ENCODE results near the gene PLTP.
"Not testable (repeated sequence)": the region's sequence is repeated elsewhere in the genome, so short reads cannot be mapped to it uniquely, and the experiment has no call there.

Gene PLTP

DNA sequence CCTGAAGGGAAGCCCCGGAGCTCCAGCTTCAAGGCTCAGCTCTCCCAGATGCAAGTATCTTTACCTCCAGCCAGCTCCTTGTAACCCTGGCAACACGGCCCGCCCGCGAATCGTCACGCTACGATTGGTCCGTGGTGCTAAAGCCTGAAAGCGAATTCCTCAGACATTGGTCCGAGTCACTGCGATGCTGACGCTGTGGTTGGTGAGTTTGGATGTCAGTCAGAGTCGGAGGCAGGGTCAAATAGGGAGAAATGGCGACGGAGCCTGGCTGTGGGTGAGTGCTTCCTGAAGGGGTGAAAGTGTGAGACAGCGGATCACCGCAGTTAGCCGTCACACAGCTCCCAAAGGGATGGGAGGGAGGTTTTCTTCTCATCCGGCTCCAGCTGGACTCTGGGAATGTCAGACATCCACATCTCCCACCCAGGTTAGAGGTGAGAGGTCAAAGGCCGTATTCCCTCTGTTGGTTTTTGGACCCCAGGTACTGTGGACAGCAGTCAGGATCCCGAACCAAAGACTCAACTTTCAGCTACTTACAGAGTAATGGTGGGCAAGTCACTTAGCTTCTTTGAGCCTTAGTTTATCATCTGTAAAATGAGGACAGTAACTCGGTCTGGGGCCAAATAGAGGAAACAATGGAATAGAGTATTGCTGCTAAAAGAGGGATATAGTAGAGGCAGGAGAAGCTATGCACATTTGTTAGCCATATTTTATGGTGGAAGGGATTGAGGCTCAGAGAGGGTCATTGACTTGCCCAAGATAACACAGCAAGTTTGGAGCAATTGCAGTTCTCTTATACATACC is 30.8 kb downstream of the PLTP start, which contains the start of gene ZSWIM1:
Gene ZSWIM1, plus strand, starts transcription at position 240 of the 801 bp plus-strand sequence. CDS start 1,366 bp downstream, outside the sequence.
- DNase-seq (ENCODE audit: extremely low read depth, low read depth): peak; percentile 99
- H3K4me3 ChIP-seq (replicated peaks; ENCODE audit: low read depth, low read length): peak within 1 kb of the TSS; percentile 98
- TF ChIP-seq, protein P1, sequence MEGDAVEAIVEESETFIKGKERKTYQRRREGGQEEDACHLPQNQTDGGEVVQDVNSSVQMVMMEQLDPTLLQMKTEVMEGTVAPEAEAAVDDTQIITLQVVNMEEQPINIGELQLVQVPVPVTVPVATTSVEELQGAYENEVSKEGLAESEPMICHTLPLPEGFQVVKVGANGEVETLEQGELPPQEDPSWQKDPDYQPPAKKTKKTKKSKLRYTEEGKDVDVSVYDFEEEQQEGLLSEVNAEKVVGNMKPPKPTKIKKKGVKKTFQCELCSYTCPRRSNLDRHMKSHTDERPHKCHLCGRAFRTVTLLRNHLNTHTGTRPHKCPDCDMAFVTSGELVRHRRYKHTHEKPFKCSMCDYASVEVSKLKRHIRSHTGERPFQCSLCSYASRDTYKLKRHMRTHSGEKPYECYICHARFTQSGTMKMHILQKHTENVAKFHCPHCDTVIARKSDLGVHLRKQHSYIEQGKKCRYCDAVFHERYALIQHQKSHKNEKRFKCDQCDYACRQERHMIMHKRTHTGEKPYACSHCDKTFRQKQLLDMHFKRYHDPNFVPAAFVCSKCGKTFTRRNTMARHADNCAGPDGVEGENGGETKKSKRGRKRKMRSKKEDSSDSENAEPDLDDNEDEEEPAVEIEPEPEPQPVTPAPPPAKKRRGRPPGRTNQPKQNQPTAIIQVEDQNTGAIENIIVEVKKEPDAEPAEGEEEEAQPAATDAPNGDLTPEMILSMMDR (IDR thresholded peaks at IDR 0.05; ENCODE audit: low read depth, low read length, missing control alignments): no peak

DNA sequence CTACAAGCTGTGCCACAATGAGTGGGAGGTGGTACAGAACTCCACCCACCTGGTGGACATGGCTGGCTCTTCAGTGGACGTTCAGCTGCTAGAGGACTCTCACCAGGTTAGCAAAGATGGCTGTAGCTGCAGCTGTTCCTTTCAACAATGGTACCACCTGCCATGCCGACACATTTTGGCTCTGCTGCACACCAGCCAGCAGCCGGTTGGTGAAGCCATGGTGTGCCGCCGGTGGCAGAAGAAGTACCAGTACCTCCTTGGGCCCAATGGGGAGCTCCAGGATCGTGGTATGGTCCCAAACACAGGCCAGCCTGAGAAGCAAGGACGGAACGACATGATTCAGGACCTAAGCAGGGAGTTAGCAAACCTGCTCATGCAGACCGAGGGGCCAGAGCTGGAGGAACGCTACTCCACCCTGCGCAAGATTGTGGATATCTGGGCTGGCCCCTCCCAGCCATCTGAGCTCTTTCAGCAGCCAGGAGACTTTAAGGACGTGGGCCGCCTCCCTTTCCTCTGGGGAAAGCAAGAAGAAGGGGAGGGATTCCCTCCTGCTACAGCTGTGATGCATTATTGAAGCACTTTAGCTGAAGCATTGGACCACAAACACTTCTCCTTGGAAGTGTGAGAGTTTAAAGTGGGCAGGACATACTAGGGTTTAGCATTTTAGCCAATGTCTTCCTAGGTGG is 33.7 kb downstream of the PLTP start:
- no peak overlapping the region for H3K4me3 ChIP-seq (replicated peaks; ENCODE audit: low read depth, low read length)
- TF ChIP-seq, protein P1 (IDR thresholded peaks at IDR 0.05; ENCODE audit: low read depth, low read length, missing control alignments): no peak
- DNase-seq (ENCODE audit: extremely low read depth, low read depth): peak; percentile 40

DNA sequence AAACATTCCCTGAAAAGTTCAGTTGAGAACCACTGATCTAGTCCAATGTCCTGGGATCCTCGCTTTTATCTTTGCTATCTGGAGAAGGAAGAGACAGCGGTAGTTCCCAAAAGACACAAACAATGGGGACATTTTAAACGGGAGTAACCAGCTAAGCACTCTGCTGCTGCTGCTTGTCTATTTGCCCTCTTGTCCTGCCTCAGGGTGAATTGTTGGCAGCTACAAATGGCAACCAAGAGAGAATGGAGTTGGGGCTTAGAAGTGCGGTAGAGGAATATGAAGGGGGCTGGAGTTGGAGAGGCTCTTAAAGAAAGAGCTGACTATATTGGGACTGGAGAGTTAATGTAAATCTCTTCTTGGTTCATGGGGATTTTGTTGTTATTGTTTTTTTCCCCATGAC is 37.4 kb downstream of the PLTP start:
- H3K4me3 ChIP-seq (replicated peaks; ENCODE audit: low read depth, low read length): no peak overlapping the region
- TF ChIP-seq, protein P1 (IDR thresholded peaks at IDR 0.05; ENCODE audit: low read depth, low read length, missing control alignments): no peak
- no peak for DNase-seq (ENCODE audit: extremely low read depth, low read depth)

DNA sequence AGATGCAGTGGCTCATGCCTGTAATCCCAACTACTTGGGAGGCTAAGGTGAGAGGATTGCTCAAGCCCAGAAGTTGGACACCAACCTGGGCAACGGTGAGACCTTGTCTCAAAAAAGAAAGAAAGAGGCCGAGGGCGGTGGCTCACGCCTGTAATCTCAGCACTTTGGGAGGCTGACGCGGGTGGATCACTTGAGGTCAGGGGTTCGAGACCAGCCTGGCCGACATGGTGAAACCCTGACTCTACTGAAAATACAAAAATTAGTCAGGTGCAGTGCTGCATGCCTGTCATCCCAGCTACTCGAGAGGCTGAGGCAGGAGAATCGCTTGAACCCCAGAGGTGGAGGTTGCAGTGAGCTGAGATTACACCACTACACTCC is 37.9 kb downstream of the PLTP start:
- DNase-seq (ENCODE audit: extremely low read depth, low read depth); H3K4me3 ChIP-seq (replicated peaks; ENCODE audit: low read depth, low read length): not testable (repeated sequence)

DNA sequence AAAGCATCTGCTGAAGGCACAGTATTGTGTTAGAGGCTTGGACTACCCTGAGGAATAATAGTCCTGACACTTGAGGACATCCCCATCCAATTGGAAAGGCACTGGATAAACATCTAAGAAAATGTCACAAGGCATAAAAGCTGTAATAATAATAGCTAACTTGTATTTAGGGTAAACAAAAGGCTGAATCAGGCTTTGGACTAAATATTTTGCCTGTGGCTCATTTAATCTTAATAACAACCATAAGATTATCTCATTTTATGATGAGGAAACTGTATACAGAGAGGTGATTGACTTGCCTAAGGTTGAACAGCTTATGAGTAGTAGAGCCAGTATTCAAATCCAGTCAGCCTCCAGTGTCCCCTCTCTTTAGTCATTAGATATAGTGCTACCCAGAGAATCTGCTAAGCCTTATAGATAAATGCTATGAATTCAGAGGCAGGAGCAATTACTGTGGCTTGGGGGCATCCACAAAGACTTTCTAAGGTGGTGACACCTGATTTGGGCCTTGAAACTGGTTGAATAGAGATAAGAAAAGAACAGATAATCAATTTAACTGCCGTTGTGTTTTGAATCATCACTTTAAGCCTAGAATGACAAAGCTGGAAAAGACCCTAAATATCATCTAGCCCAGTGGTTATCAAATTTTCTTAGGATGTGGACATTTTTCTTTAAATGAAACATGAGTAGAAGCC is 38.4 kb downstream of the PLTP start:
- H3K4me3 ChIP-seq (replicated peaks; ENCODE audit: low read depth, low read length): no peak overlapping the region
- TF ChIP-seq, protein P1 (IDR thresholded peaks at IDR 0.05; ENCODE audit: low read depth, low read length, missing control alignments): no peak
- no peak for DNase-seq (ENCODE audit: extremely low read depth, low read depth)

DNA sequence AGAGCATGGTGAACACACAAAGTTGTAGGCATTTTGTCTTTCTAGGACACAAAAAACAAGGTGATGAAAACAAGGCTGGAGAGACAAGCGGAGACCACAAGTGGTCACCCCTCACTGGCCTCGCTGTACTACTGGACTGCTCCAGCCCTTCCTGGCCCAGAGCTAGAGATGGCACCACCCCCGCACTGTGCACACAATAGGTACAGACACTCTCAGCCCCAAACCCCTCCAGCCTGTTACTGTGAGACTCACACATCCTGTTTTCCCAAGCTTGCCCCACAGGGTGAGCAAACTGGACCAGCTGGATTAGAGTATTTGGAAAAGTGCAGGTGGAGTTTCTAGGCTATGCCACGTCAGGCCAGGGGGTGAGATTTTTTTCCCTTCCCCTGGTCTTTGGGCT is 39.3 kb downstream of the PLTP start:
- TF ChIP-seq, protein P1 (IDR thresholded peaks at IDR 0.05; ENCODE audit: low read depth, low read length, missing control alignments): no peak
- H3K4me3 ChIP-seq (replicated peaks; ENCODE audit: low read depth, low read length): no peak overlapping the region
- DNase-seq (ENCODE audit: extremely low read depth, low read depth): no peak

DNA sequence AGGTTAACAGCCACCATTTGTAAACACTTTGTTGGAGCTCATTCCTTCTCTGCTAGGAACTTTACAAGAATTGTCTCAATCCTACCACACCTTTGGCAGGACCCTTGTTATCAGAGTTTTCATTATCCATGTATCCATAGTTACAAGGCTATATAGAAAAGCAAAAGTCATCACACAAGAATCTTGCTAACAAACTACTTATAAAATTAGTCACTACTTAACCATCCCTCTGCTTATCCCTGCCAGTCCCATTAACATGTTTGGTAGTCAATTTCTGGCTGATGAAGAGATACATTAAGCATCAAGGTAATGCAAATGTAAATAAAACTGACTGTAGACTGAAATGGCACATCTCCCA is 44.2 kb downstream of the PLTP start:
- no peak overlapping the region for H3K4me3 ChIP-seq (replicated peaks; ENCODE audit: low read depth, low read length)
- TF ChIP-seq, protein P1 (IDR thresholded peaks at IDR 0.05; ENCODE audit: low read depth, low read length, missing control alignments): no peak
- DNase-seq (ENCODE audit: extremely low read depth, low read depth): no peak

All from HFF-Myc (cell line).